DOHH2 (cell line): ENCODE measurements around the gene PPP2R5E.
A peak's percentile ranks its signal among the peaks of the same experiment; 100 is the strongest.

Experiments used
- CTCF ChIP-seq: fragments of 200-600 bp; sonication (generic); IDR thresholded peaks from one replicate; pipeline ENCODE4 v1.5.1; 2014; ENCODE audit warnings: antibody characterized with exemption, mild to moderate bottlenecking, low read depth, low read length; ENCODE audit not compliant: poor library complexity, severe bottlenecking
- EZH2phosphoT487 ChIP-seq: fragments of 200-600 bp; sonication (generic); IDR thresholded peaks from 2 replicates; pipeline ENCODE4 v1.6.1; 2017; ENCODE audit warnings: borderline replicate concordance, mild to moderate bottlenecking, antibody characterized with exemption, low read length, moderate library complexity, mixed read lengths

GRCh38 chr14:63544591-63545299, 1.6 kb upstream of the PPP2R5E start:
- TF ChIP-seq CTCF (peak; percentile 60), EZH2phosphoT487 (no peak)
